ENCODE results near the gene DSN1.

- TF ChIP-seq CTCF (conservative IDR thresholded peaks at IDR 0.05 in 1 of 2, IDR thresholded peaks at IDR 0.05 in 1 of 2; ENCODE audit: low read depth in 1 of 2, low read length in 2 of 2) (no peak), EZH2 (IDR thresholded peaks at IDR 0.05; ENCODE audit: low read length, missing control alignments) (no peak)
These were observed 70.0 kb downstream of the DSN1 start for GRCh38 chr20:36703530-36703929.
